GM13977 (cell line): ENCODE measurements around the gene GRIK5.

ENCODE experiments used
- DNase-seq: peaks from one replicate; pipeline ENCODE4 v3.0.0; 2012; ENCODE audit warnings: low spot score
- CTCF ChIP-seq: IDR thresholded peaks from 2 replicates; pipeline ENCODE4 v1.5.1; 2012; ENCODE audit warnings: mild to moderate bottlenecking, control low read depth; ENCODE audit not compliant: insufficient read depth; ENCODE audit errors: extremely low read depth, missing control alignments
- in situ Hi-C: fragments of 300-500 bp; cut with MboI; formaldehyde crosslinking; loops from one replicate; pipeline ENCODE4 v1.12.0; 2022; ENCODE audit warnings: low sequenced_read_pairs, low pct_unique_long_range_greater_than_20kb, mixed read lengths, inconsistent platforms; ENCODE audit not compliant: unreplicated experiment

GRIK5 gene

GRCh38 chr19:42064432-42064831 lies 5.6 kb downstream of the GRIK5 start:
- in situ Hi-C loops = no loop called here
- TF ChIP-seq CTCF = no peak
- no peak for DNase-seq

DNA sequence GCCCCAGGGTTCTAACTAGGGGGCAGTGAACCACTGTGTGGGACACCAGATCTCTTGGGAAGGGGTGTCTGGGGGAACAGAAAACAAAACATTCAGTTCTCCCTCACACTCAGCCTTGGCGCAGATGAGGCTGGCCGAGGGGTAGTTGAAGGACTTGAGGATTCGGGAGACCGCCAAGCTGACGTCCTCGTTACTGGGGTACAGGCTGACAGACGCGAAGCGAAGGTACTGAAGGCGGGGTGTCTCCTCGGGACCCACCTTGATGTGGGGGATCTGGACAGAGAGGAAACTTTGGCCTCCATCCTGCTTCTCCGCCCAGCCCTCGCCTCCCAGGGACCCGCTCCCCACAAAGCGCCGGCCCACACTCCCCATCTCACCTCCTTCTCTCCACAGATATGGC lies 7.6 kb downstream of the GRIK5 start:
- in situ Hi-C loops = no loop called here
- TF ChIP-seq CTCF = no peak
- DNase-seq = no peak

DNA sequence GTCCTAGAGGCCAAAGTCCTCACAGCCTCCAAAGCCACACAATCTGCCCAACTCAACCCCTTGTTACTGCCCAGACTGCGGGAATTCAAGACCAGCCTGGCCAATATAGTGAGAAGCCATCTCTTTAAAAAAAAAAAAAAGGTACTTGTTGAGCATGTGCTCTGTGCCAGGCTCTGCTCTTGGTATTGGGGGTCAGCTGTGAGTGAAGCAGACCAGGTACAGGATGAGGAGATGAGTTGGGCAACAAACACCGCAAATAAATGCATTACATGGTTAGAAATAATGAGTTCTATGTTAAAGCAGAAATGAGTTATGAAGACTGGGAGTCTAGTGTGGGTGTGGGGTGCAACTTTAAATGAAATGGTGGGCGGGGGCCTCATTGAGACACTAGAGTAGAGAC lies 9.9 kb downstream of the GRIK5 start:
- no peak for DNase-seq
- in situ Hi-C loops = no loop called here
- no peak for TF ChIP-seq CTCF

- no peak for TF ChIP-seq CTCF
- in situ Hi-C loops = no loop called here
- no peak for DNase-seq
Observed at GRCh38 chr19:42059196-42059595, 10.8 kb downstream of the GRIK5 start.

GRCh38 chr19:42057846-42058245 lies 12.2 kb downstream of the GRIK5 start:
- TF ChIP-seq CTCF = no peak
- in situ Hi-C loops = no loop called here
- no peak for DNase-seq

GRCh38 chr19:42054205-42054604 lies 15.8 kb downstream of the GRIK5 start:
- in situ Hi-C loops = no loop called here
- DNase-seq = no peak
- TF ChIP-seq CTCF = no peak

GRCh38 chr19:42053037-42053935 lies 16.7 kb downstream of the GRIK5 start:
- no peak for TF ChIP-seq CTCF
- DNase-seq = no peak
- in situ Hi-C loops = no loop called here
